ENCODE measurements around the gene VRK3. TPM values are rescaled to one million over a fixed set of nuclear protein-coding genes. Genes with fewer than 3 reads are reported as not detected.

Gene VRK3
- total RNA-seq, 1 experiment from 2014 or later = 46.3 TPM

GRCh38 chr19:49984491-49984890, 40.7 kb downstream of the VRK3 start:
- intact Hi-C loops (cut with micrococcal nuclease; ENCODE audit: unreplicated experiment) = no loop called here
- H3K4me3 ChIP-seq (ENCODE audit: low read depth, low read length) = no peak overlapping the region
- H3K36me3 ChIP-seq (ENCODE audit: control insufficient read depth, insufficient read depth, low read length) = peaks cover 2% of the 10 kb centered on the region; the same call in 1 of the 2 replicates
- Mint-ChIP-seq H3K4me1 (ENCODE audit: low read depth, unreplicated experiment) (no peaks in the 10 kb centered on the region), H3K4me3 (ENCODE audit: unreplicated experiment) (no peak overlapping the region), H3K36me3 (ENCODE audit: insufficient read depth, unreplicated experiment) (peaks cover 17% of the 10 kb centered on the region), H3K27me3 (ENCODE audit: insufficient read depth, unreplicated experiment) (no peaks in the 10 kb centered on the region), H3K27ac (ENCODE audit: unreplicated experiment) (no peak overlapping the region), H3K9me3 (ENCODE audit: unreplicated experiment) (no peaks in the 10 kb centered on the region)
- H3K4me1 ChIP-seq = peaks cover 9% of the 10 kb centered on the region
- CTCF ChIA-PET = interaction anchor here (0.6 kb wide), 1 partner anchor 21 kb away, joined by 3 read pairs; no protein-coding TSS in a partner anchor
- no TSS peak for BruUV-seq (replicated peaks)
- no peaks in the 10 kb centered on the region for H3K27me3 ChIP-seq (replicated peaks; ENCODE audit: control insufficient read depth, insufficient read depth, low read length)
- no peak for DNase-seq
- TF ChIP-seq CTCF (IDR thresholded peaks at IDR 0.05; ENCODE audit: insufficient read depth in 1 of 2, low read depth in 1 of 2, low read length in 1 of 2, severe bottlenecking in 1 of 2, unreplicated experiment in 1 of 2) = no peak
- POLR2A ChIA-PET = no interaction called here
- no peaks in the 10 kb centered on the region; the same call in 1 of the 2 replicates for H3K9me3 ChIP-seq

GRCh38 chr19:49983645-49984229, 41.4 kb downstream of the VRK3 start:
- Histone ChIP-seq H3K4me3 (ENCODE audit: low read depth, low read length) (no peak overlapping the region), H3K9me3 (no peaks in the 10 kb centered on the region; the same call in 1 of the 2 replicates), H3K36me3 (ENCODE audit: control insufficient read depth, insufficient read depth, low read length) (peaks cover 2% of the 10 kb centered on the region; the same call in 1 of the 2 replicates), H3K27me3 (replicated peaks; ENCODE audit: control insufficient read depth, insufficient read depth, low read length) (no peaks in the 10 kb centered on the region), H3K4me1 (peaks cover 9% of the 10 kb centered on the region)
- H3K4me3 Mint-ChIP-seq (ENCODE audit: unreplicated experiment) = no peak overlapping the region
- no peaks in the 10 kb centered on the region for H3K27me3 Mint-ChIP-seq (ENCODE audit: insufficient read depth, unreplicated experiment)
- DNase-seq = peak; percentile 65 to 78
- no peaks in the 10 kb centered on the region for H3K4me1 Mint-ChIP-seq (ENCODE audit: low read depth, unreplicated experiment)
- intact Hi-C loops (cut with micrococcal nuclease; ENCODE audit: unreplicated experiment) = loop anchor here (1.0 kb wide), 1 partner anchor 46 kb away; no protein-coding TSS in a partner anchor
- no peak overlapping the region for H3K27ac Mint-ChIP-seq (ENCODE audit: unreplicated experiment)
- H3K9me3 Mint-ChIP-seq (ENCODE audit: unreplicated experiment) = no peaks in the 10 kb centered on the region
- BruUV-seq (replicated peaks) = no TSS peak
- ChIA-PET POLR2A (no interaction called here), CTCF (no interaction called here)
- peaks cover 10% of the 10 kb centered on the region for H3K36me3 Mint-ChIP-seq (ENCODE audit: insufficient read depth, unreplicated experiment)
- peak; percentile 87 to 96 for TF ChIP-seq CTCF (IDR thresholded peaks at IDR 0.05; ENCODE audit: insufficient read depth in 1 of 2, low read depth in 1 of 2, low read length in 1 of 2, severe bottlenecking in 1 of 2, unreplicated experiment in 1 of 2)

GRCh38 chr19:49981603-49982593, 43.3 kb downstream of the VRK3 start:
- POLR2A ChIA-PET = no interaction called here
- H3K4me3 Mint-ChIP-seq (ENCODE audit: unreplicated experiment) = no peak overlapping the region
- peaks cover 6% of the 10 kb centered on the region for H3K36me3 Mint-ChIP-seq (ENCODE audit: insufficient read depth, unreplicated experiment)

More at GRCh38 chr19:49981603-49982593, 43.3 kb downstream of the VRK3 start:
- BruUV-seq (replicated peaks) = no TSS peak
- intact Hi-C loops (cut with micrococcal nuclease; ENCODE audit: unreplicated experiment) = no loop called here
- H3K27me3 Mint-ChIP-seq (ENCODE audit: insufficient read depth, unreplicated experiment) = no peaks in the 10 kb centered on the region
- TF ChIP-seq CTCF (IDR thresholded peaks at IDR 0.05; ENCODE audit: insufficient read depth in 1 of 2, low read depth in 1 of 2, low read length in 1 of 2, severe bottlenecking in 1 of 2, unreplicated experiment in 1 of 2) = no peak
- Histone ChIP-seq H3K36me3 (ENCODE audit: control insufficient read depth, insufficient read depth, low read length) (no peaks in the 10 kb centered on the region; the same call in 1 of the 2 replicates), H3K4me3 (ENCODE audit: low read depth, low read length) (no peak overlapping the region), H3K9me3 (no peaks in the 10 kb centered on the region; the same call in 1 of the 2 replicates), H3K27me3 (replicated peaks; ENCODE audit: control insufficient read depth, insufficient read depth, low read length) (no peaks in the 10 kb centered on the region), H3K4me1 (peaks cover 9% of the 10 kb centered on the region)
- no peak overlapping the region for H3K27ac Mint-ChIP-seq (ENCODE audit: unreplicated experiment)
- CTCF ChIA-PET = no interaction called here
- no peak for DNase-seq
- H3K4me1 Mint-ChIP-seq (ENCODE audit: low read depth, unreplicated experiment) = peaks cover 2% of the 10 kb centered on the region
- no peaks in the 10 kb centered on the region for H3K9me3 Mint-ChIP-seq (ENCODE audit: unreplicated experiment)

Measured in Caco-2 (cell line).